Neutrophil (primary cell): ENCODE measurements around the gene EXOC3L1.

Source experiments
- H3K27ac ChIP-seq: fragments of 200-600 bp; sonication (generic); 2 replicates; pipeline ENCODE4 v1.5.1; 2016; ENCODE audit warnings: mild to moderate bottlenecking, moderate library complexity
- H3K27me3 ChIP-seq: fragments of 200-600 bp; sonication (generic); 2 replicates; pipeline ENCODE4 v1.6.0; 2016; ENCODE audit warnings: mild to moderate bottlenecking
- H3K36me3 ChIP-seq: fragments of 200-600 bp; sonication (generic); 2 replicates; pipeline ENCODE4 v1.5.1; 2017
- H3K4me1 ChIP-seq, 2 experiments: fragments of 200-600 bp in 1 of 2; sonication (generic) in 1 of 2; 1 replicate in 1 of 2; 2 replicates in 1 of 2; pipeline versions ENCODE4 v1.5.1 to v1.6.1; 2013 to 2016; ENCODE audit warnings: low read depth in 1 of 2, low read length in 1 of 2, mild to moderate bottlenecking in 1 of 2, moderate library complexity in 1 of 2; ENCODE audit not compliant: control insufficient read depth in 1 of 2, insufficient read depth in 1 of 2
- H3K4me3 ChIP-seq, 2 experiments: fragments of 200-600 bp in 1 of 2; sonication (generic) in 1 of 2; 1 replicate in 1 of 2; 2 replicates in 1 of 2; pipeline ENCODE4 v1.5.1; 2013 to 2016; ENCODE audit warnings: low read depth in 1 of 2, low read length in 1 of 2, mild to moderate bottlenecking in 1 of 2, moderate library complexity in 1 of 2
- H3K9me3 ChIP-seq: fragments of 200-600 bp; sonication (generic); 2 replicates; pipeline ENCODE4 v1.5.1; 2016
- TF ChIP-seq, protein P1 (sequence below): fragments of 200-600 bp; sonication (generic); IDR thresholded peaks from 2 replicates; pipeline ENCODE4 v1.5.1; 2016; ENCODE audit warnings: antibody characterized with exemption

The EXOC3L1 gene

DNA sequence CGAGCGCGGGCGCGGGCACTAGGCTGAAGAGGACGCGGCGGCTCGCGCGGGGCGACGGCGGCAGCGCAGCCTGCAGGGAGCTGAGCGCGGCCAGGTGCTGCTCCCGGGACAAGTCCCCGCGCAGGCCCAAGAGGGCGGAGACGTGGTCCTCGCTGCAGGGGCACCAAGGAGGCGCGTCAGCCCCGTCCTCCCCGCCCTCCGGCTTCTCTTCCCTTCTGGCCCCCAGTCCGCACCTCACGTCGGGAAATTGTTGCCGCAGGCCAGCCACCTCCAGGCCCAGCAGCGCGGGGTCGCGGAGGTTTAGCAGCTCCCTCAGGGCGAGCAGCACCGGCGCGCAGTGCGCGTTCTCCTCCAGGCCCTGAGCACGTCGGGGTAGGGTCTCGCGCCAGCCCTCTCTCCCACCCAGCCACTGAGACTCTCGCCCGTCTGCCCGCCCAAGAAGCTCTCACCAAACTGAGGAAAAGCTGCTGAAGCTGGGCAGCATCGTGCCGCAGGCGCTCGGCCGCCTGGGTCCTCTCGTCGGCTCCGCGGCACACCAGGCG lies 5.4 kb downstream of the EXOC3L1 start:
- Histone ChIP-seq H3K4me1 (peaks cover 26 to 30% of the 10 kb centered on the region in 2 experiments), H3K27ac (peak overlapping the region; percentile 85), H3K27me3 (peaks cover 32% of the 10 kb centered on the region), H3K9me3 (no peaks in the 10 kb centered on the region), H3K36me3 (no peaks in the 10 kb centered on the region), H3K4me3 (peak overlapping the region; percentile 85 to 100)
- TF ChIP-seq, protein P1, sequence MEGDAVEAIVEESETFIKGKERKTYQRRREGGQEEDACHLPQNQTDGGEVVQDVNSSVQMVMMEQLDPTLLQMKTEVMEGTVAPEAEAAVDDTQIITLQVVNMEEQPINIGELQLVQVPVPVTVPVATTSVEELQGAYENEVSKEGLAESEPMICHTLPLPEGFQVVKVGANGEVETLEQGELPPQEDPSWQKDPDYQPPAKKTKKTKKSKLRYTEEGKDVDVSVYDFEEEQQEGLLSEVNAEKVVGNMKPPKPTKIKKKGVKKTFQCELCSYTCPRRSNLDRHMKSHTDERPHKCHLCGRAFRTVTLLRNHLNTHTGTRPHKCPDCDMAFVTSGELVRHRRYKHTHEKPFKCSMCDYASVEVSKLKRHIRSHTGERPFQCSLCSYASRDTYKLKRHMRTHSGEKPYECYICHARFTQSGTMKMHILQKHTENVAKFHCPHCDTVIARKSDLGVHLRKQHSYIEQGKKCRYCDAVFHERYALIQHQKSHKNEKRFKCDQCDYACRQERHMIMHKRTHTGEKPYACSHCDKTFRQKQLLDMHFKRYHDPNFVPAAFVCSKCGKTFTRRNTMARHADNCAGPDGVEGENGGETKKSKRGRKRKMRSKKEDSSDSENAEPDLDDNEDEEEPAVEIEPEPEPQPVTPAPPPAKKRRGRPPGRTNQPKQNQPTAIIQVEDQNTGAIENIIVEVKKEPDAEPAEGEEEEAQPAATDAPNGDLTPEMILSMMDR = no peak

DNA sequence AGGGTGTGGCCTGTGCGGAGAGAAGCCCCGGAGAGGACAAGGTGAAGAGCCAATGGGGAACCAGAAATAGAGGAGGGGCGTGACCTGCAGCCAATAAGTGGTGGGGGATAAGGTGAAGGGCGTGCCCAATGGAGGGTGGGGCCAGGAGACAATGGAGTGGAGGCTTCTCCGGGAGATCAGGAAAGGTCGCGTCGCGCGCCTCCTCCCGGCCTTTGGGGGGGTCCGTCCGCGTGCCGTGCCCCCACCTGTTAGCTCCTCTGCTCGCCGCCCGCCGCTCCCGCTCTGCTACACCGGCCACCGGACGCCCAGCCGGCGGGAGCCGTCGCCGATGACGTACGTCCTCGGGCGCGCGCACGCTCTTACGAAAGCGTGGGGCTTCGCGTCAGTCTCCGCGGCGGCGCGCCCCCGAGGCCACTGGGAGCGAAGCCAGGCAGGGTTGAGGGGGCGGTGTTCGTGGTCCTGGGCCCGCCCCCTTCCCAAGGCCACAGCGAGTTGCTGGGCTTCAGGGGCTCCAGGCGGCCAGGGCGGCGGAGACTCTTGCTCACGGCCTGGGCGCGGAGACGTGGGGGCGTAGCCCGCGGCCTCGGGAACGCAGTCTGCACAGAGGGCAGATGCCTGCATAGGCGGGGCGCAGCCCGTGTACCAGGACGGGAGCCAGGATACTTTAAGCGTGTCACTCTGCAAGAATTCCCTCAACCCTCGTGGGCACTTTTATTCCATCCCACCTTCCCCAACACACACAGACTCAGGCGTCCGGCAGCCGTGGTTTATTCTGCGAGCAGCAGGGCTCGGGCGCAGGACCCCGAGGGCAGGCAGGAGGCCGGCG lies 6.1 kb downstream of the EXOC3L1 start, which contains the start of gene MATCAP1:
Gene MATCAP1, minus strand, starts transcription at position 337 of the 826 bp plus-strand sequence. CDS start 3,353 bp downstream, outside the sequence.
- H3K27me3 ChIP-seq = peaks cover 39% of the 10 kb centered on the region
- TF ChIP-seq, protein P1 = no peak
- no peaks in the 10 kb centered on the region for H3K36me3 ChIP-seq
- H3K9me3 ChIP-seq = no peaks in the 10 kb centered on the region
- H3K4me3 ChIP-seq = peak within 1 kb of the TSS; percentile 85 to 100
- peaks cover 26 to 30% of the 10 kb centered on the region in 2 experiments for H3K4me1 ChIP-seq
- H3K27ac ChIP-seq = peak within 1 kb of the TSS; percentile 85

DNA sequence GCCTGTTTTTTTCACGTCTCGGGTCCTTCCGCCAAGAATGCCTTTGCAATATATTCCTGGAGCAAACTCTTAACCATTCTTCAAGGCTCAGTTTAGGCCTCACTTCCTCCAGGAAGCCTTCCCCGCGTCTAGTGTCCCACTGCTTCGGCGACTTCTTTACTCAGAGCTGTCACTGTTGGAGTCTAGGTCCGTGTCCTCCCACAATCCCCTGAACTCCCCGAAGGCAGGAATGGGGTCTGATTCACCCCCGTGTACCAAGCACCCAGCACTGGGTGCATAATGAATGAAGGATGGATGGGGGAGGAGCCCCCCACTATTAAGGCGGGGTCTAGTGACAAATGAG lies 6.7 kb downstream of the EXOC3L1 start:
- peaks cover 31 to 32% of the 10 kb centered on the region in 2 experiments for H3K4me1 ChIP-seq
- H3K27ac ChIP-seq = peak overlapping the region; percentile 85
- no peaks in the 10 kb centered on the region for H3K36me3 ChIP-seq
- TF ChIP-seq, protein P1 = no peak
- no peaks in the 10 kb centered on the region for H3K9me3 ChIP-seq
- H3K4me3 ChIP-seq = peak overlapping the region; percentile 85 to 100
- H3K27me3 ChIP-seq = peaks cover 45% of the 10 kb centered on the region

DNA sequence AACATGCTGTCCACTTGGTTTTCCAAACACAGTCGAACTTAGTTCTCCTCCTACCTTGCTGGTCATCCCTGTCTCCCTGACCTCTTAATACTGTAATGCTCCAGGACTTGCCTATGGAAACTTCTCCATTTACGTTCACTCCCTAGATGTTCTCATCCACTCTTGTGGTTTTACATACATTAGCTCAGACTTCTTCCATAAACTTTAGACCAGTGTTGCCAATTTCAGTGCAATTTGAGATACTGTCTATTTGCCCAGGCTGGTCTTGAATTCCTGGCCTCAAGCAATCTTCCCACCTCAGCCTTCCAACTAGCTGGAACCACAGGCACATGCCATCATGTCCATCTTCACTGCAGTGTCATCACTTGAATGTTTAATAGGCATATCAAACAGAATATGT lies 7.6 kb downstream of the EXOC3L1 start:
- TF ChIP-seq, protein P1 = no peak
- Histone ChIP-seq H3K4me3 (no peak overlapping the region), H3K9me3 (no peaks in the 10 kb centered on the region), H3K36me3 (no peaks in the 10 kb centered on the region), H3K27ac (no peak overlapping the region), H3K27me3 (peaks cover 55% of the 10 kb centered on the region), H3K4me1 (peaks cover 34 to 36% of the 10 kb centered on the region in 2 experiments)

DNA sequence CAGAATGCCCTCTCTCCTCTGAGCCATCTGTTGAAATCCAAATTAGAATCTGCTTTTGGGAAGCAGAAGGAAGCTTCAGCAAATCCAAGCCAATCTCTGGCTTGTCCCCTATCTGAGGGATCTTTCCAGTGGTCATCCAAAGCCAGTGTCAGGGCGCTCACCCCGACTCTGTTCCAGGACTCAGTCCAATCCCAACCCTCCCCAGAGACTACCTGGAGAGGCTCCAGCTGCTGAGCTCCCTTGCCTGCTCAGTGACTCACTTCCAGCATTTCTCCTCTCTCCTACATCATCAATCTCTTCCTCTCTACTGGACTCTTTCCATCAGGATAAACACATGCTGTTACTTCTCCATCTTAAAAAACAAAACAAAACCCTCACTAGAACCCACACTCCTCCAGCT lies 8.6 kb downstream of the EXOC3L1 start:
- H3K4me3 ChIP-seq = no peak overlapping the region
- H3K27ac ChIP-seq = no peak overlapping the region

More for the DNA sequence above, 8.6 kb downstream of the EXOC3L1 start:
- H3K27me3 ChIP-seq = peaks cover 56% of the 10 kb centered on the region
- peaks cover 34 to 36% of the 10 kb centered on the region in 2 experiments for H3K4me1 ChIP-seq
- H3K36me3 ChIP-seq = no peaks in the 10 kb centered on the region
- TF ChIP-seq, protein P1 = no peak
- H3K9me3 ChIP-seq = no peaks in the 10 kb centered on the region
